CD4-positive, alpha-beta T cell (primary cell): ENCODE results near the gene NDRG4. TPM values are rescaled to one million over a fixed set of nuclear protein-coding genes. Genes with fewer than 3 reads are reported as not detected.

ENCODE experiments used
- ATAC-seq: fragments of 200-7000 bp; cut with Tn5 transposase; one replicate; pipeline ENCODE4 v1.10.0; 2022; ENCODE audit warnings: mild to moderate bottlenecking; ENCODE audit not compliant: poor library complexity
- CTCF ChIA-PET: fragments of 350-600 bp; sonication (Branson Sonifier 250); formaldehyde crosslinking; loops from one replicate; lab custom pipeline; 2021; ENCODE audit warnings: antibody characterized with exemption, inconsistent platforms; lab: Charles Lee
- POLR2A ChIA-PET: fragments of 350-600 bp; sonication (Branson Sonifier 250); formaldehyde crosslinking; loops from one replicate; lab custom pipeline; 2021; ENCODE audit warnings: antibody characterized with exemption, inconsistent platforms; lab: Charles Lee
- DNase-seq, 14 experiments: peaks; one replicate each; pipeline ENCODE4 v3.0.0-alpha.2; 2013 to 2020; ENCODE audit warnings: mixed read lengths in 2 of 14
- H3K27ac ChIP-seq, 2 donors: one replicate each; pipeline versions ENCODE4 v1.5.1 to v1.7.0; 2013; ENCODE audit warnings: low read length in 2 of 2, low read depth in 1 of 2, mild to moderate bottlenecking in 1 of 2
- H3K27me3 ChIP-seq, 2 experiments: 1 replicate in 1 of 2; 2 replicates in 1 of 2; pipeline versions ENCODE4 v1.6.1 to v1.7.0; 2013; ENCODE audit warnings: low read length in 2 of 2, control low read depth in 1 of 2, mild to moderate bottlenecking in 1 of 2, moderate library complexity in 1 of 2; ENCODE audit not compliant: insufficient read depth in 2 of 2, control insufficient read depth in 1 of 2
- H3K36me3 ChIP-seq: one replicate; pipeline ENCODE4 v1.6.1; 2013; ENCODE audit warnings: low read length, control low read depth; ENCODE audit not compliant: insufficient read depth
- H3K4me1 ChIP-seq: one replicate; pipeline ENCODE4 v1.6.1; 2013; ENCODE audit warnings: low read length, control low read depth; ENCODE audit not compliant: insufficient read depth
- H3K4me3 ChIP-seq: one replicate; pipeline ENCODE4 v1.5.1; 2013; ENCODE audit warnings: mild to moderate bottlenecking, low read length, moderate library complexity
- H3K9me3 ChIP-seq, 2 experiments: 1 replicate in 1 of 2; 2 replicates in 1 of 2; pipeline versions ENCODE4 v1.6.1 to v1.7.0; 2013; ENCODE audit warnings: low read length in 2 of 2, mild to moderate bottlenecking in 2 of 2, control low read depth in 1 of 2, moderate library complexity in 1 of 2; ENCODE audit not compliant: control insufficient read depth in 1 of 2, insufficient read depth in 1 of 2
- H3K27ac Mint-ChIP-seq: one replicate; pipeline ENCODE4 v1.8.0; 2020; ENCODE audit warnings: mixed read lengths
- H3K27me3 Mint-ChIP-seq: one replicate; pipeline ENCODE4 v1.8.0; 2021; ENCODE audit warnings: mixed read lengths
- H3K36me3 Mint-ChIP-seq: one replicate; pipeline ENCODE4 v1.8.0; 2021; ENCODE audit warnings: low read depth, mixed read lengths
- H3K4me1 Mint-ChIP-seq: one replicate; pipeline ENCODE4 v1.8.0; 2021; ENCODE audit warnings: low read depth, mixed read lengths
- H3K4me3 Mint-ChIP-seq: one replicate; pipeline ENCODE4 v1.8.0; 2020; ENCODE audit warnings: mild to moderate bottlenecking, mixed read lengths
- H3K9me3 Mint-ChIP-seq: one replicate; pipeline ENCODE4 v1.8.0; 2020; ENCODE audit warnings: mixed read lengths
- CTCF ChIP-seq: fragments of 200-600 bp; IDR thresholded peaks from one replicate; pipeline ENCODE4 v1.8.0; 2022; ENCODE audit warnings: antibody characterized with exemption, mild to moderate bottlenecking
- intact Hi-C, 2 experiments: fragments of 100-400 bp; cut with DNase I in 1 of 2; cut with micrococcal nuclease in 1 of 2; formaldehyde crosslinking; loops; one replicate each; pipeline versions ENCODE4 v1.15.1 to v1.9.0; 2023 to 2025; cut with DNase I, micrococcal nuclease
- total RNA-seq, 174 experiments: library from RNA in 2 of 174; stranded (reverse) in 2 of 174; gene quantifications; one replicate each; pipeline ENCODE4 v1.2.3 and lab custom pipeline; 2021 to 2026

NDRG4 gene
- total RNA-seq, 2 experiments from 2014 or later: 2.8 to 3.2 TPM

- ChIA-PET POLR2A (no interaction called here), CTCF (no interaction called here)
- Mint-ChIP-seq H3K4me3 (no peak overlapping the region), H3K4me1 (no peaks in the 10 kb centered on the region), H3K27me3 (no peaks in the 10 kb centered on the region), H3K27ac (no peak overlapping the region), H3K36me3 (peaks cover 95% of the 10 kb centered on the region), H3K9me3 (no peaks in the 10 kb centered on the region)
- Histone ChIP-seq H3K9me3 (no peaks in the 10 kb centered on the region), H3K4me3 (no peak overlapping the region), H3K36me3 (peaks cover 98% of the 10 kb centered on the region), H3K4me1 (no peaks in the 10 kb centered on the region), H3K27ac (no peak overlapping the region), H3K27me3 (no peaks in the 10 kb centered on the region)
- TF ChIP-seq CTCF: no peak
- DNase-seq (no peak), ATAC-seq (no peak)
- intact Hi-C loops: no loop called here
Observed at GRCh38 chr16:58536278-58536677, 36.3 kb downstream of the NDRG4 start.

- no peak for ATAC-seq
- Histone ChIP-seq H3K27me3 (no peaks in the 10 kb centered on the region), H3K36me3 (peaks cover 97% of the 10 kb centered on the region), H3K9me3 (no peaks in the 10 kb centered on the region), H3K27ac (no peak overlapping the region), H3K4me1 (no peaks in the 10 kb centered on the region), H3K4me3 (no peak overlapping the region)
- Mint-ChIP-seq H3K27ac (no peak overlapping the region), H3K9me3 (no peaks in the 10 kb centered on the region), H3K4me1 (no peaks in the 10 kb centered on the region), H3K4me3 (no peak overlapping the region), H3K36me3 (peaks cover 95% of the 10 kb centered on the region), H3K27me3 (no peaks in the 10 kb centered on the region)
- POLR2A ChIA-PET: interaction anchor here (0.7 kb wide), 1 partner anchor 90 kb away, joined by 3 read pairs; no protein-coding TSS in a partner anchor
- TF ChIP-seq CTCF: no peak
- intact Hi-C loops: no loop called here
- CTCF ChIA-PET: no interaction called here
- DNase-seq: peak in 1 of 14 experiments; percentile 2
Observed at GRCh38 chr16:58537124-58537906, 37.4 kb downstream of the NDRG4 start.

DNA sequence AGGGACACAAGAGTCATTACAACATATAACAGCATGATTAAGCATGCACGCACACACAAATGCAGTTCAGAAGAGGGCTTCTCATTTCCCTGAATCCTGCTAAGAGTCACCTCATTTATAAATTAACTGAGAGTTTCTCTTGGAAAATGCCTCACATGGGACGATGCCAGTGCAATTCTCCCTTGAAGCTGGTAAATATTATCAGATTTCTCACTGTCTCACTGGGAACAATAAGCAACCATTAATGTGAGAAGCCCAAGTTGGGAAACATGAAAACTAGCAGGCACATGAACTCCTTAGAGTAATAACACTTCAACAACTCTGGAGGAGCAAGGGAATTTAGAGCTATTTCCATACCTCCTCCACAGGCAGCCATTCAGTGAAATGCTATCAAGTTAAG lies 41.8 kb downstream of the NDRG4 start:
- no peak for ATAC-seq
- peaks cover 96% of the 10 kb centered on the region for H3K36me3 Mint-ChIP-seq

More for the DNA sequence above, 41.8 kb downstream of the NDRG4 start:
- Mint-ChIP-seq H3K4me1 (no peaks in the 10 kb centered on the region), H3K27me3 (no peaks in the 10 kb centered on the region), H3K4me3 (no peak overlapping the region), H3K27ac (no peak overlapping the region), H3K9me3 (no peaks in the 10 kb centered on the region)
- intact Hi-C loops: no loop called here
- H3K27ac ChIP-seq: no peak overlapping the region
- H3K9me3 ChIP-seq: no peaks in the 10 kb centered on the region
- H3K36me3 ChIP-seq: peaks cover 98% of the 10 kb centered on the region
- ChIA-PET CTCF (no interaction called here), POLR2A (no interaction called here)
- no peak for TF ChIP-seq CTCF
- H3K4me1 ChIP-seq: no peaks in the 10 kb centered on the region
- no peak overlapping the region for H3K4me3 ChIP-seq
- no peak for DNase-seq
- no peaks in the 10 kb centered on the region for H3K27me3 ChIP-seq
